Panc1 (cell line): ENCODE measurements around the gene KCNMB3. TPM values are rescaled to one million over a fixed set of nuclear protein-coding genes. Genes with fewer than 3 reads are reported as not detected.

ENCODE experiments used
- ATAC-seq: fragments of 200-7000 bp; cut with Tn5 transposase; 2 replicates; pipeline ENCODE4 v1.9.1; 2020; ENCODE audit warnings: mild to moderate bottlenecking, moderate library complexity
- BruUV-seq: library from RNA; stranded (reverse); fragments of 400-500 nt; replicated peaks from 2 replicates; lab custom pipeline; 2021; lab: Mats Ljungman, UMichigan
- CTCF ChIA-PET: fragments of 300-600 bp; sonication (Branson Sonifier 250); formaldehyde crosslinking; loops from one replicate; lab custom pipeline; 2022; ENCODE audit warnings: antibody characterized with exemption; lab: Charles Lee
- POLR2A ChIA-PET: fragments of 300-600 bp; sonication (Branson Sonifier 250); formaldehyde crosslinking; loops from one replicate; lab custom pipeline; 2022; ENCODE audit warnings: antibody characterized with exemption; lab: Charles Lee
- DNase-seq: peaks from one replicate; pipeline ENCODE4 v3.0.0-alpha.2; 2010; ENCODE audit warnings: low read depth, low spot score
- H3K27ac ChIP-seq: 2 replicates; pipeline ENCODE4 v1.5.1; 2011; ENCODE audit warnings: mild to moderate bottlenecking, low read length, inconsistent platforms
- H3K27me3 ChIP-seq: fragments of 200-500 bp; sonication (Bioruptor generic); 2 replicates; pipeline ENCODE4 v1.6.0; 2014; ENCODE audit warnings: low read length, inconsistent platforms; ENCODE audit not compliant: control insufficient read depth, insufficient read depth
- H3K36me3 ChIP-seq: fragments of 200-500 bp; sonication (Bioruptor generic); 2 replicates; pipeline ENCODE4 v1.5.1; 2014; ENCODE audit warnings: inconsistent platforms, mild to moderate bottlenecking, low read length, moderate library complexity; ENCODE audit not compliant: control insufficient read depth, insufficient read depth
- H3K4me1 ChIP-seq: 2 replicates; pipeline ENCODE4 v1.5.1; 2011; ENCODE audit warnings: inconsistent platforms, mild to moderate bottlenecking, low read length, moderate library complexity; ENCODE audit not compliant: control insufficient read depth, insufficient read depth
- H3K4me3 ChIP-seq, 2 experiments: 2 replicates each; pipeline ENCODE4 v1.5.1; 2011 to 2012; ENCODE audit warnings: low read depth in 2 of 2, low read length in 2 of 2, mild to moderate bottlenecking in 2 of 2, inconsistent platforms in 1 of 2, moderate library complexity in 1 of 2
- H3K9me3 ChIP-seq: fragments of 200-500 bp; sonication (Bioruptor generic); 2 replicates; pipeline ENCODE4 v1.5.1; 2014; ENCODE audit warnings: low read depth, mild to moderate bottlenecking, inconsistent platforms, low read length, moderate library complexity; ENCODE audit not compliant: control insufficient read depth, insufficient read depth
- POLR2AphosphoS5 ChIP-seq: IDR thresholded peaks from 2 replicates; pipeline ENCODE4 v1.6.1; 2012; ENCODE audit warnings: mild to moderate bottlenecking, low read depth, low read length, moderate library complexity
- SIN3A ChIP-seq: IDR thresholded peaks from 2 replicates; pipeline ENCODE4 v1.6.1; 2012; ENCODE audit warnings: low read depth, mild to moderate bottlenecking, low read length, moderate library complexity, borderline replicate concordance; ENCODE audit not compliant: insufficient read depth
- TCF7L2 ChIP-seq: IDR thresholded peaks from 2 replicates; pipeline ENCODE4 v1.6.1; 2011; ENCODE audit warnings: mild to moderate bottlenecking, low read depth, low read length, inconsistent platforms
- in situ Hi-C: cut with HindIII; loops from 2 replicates; pipeline ENCODE4 v1.10.0; 2016; ENCODE audit warnings: low sequenced_read_pairs, low pct_unique_long_range_greater_than_20kb
- intact Hi-C: fragments of 100-400 bp; cut with micrococcal nuclease; formaldehyde crosslinking; loops from one replicate; pipeline ENCODE4 v1.10.0; 2022; ENCODE audit not compliant: unreplicated experiment
- total RNA-seq: library from RNA; stranded (reverse); gene quantifications from one replicate; pipeline ENCODE4 v1.2.1, GENCODE V29; 2021; ENCODE audit not compliant: unreplicated experiment
- TF ChIP-seq, protein P1 (sequence below): fragments of 450-650 bp; IDR thresholded peaks from 2 replicates; pipeline ENCODE4 v1.5.1; 2017; ENCODE audit warnings: mild to moderate bottlenecking
- TF ChIP-seq, protein P2 (sequence below), 2 experiments: IDR thresholded peaks; 2 replicates each; pipeline ENCODE4 v1.6.1; 2011 to 2012; ENCODE audit warnings: low read depth in 2 of 2, control low read depth in 1 of 2, low read length in 1 of 2, mild to moderate bottlenecking in 1 of 2, moderate library complexity in 1 of 2; ENCODE audit not compliant: insufficient read depth in 1 of 2

The KCNMB3 gene
- total RNA-seq, 1 experiment from 2014 or later, result 5.8 TPM

- no TSS peak for BruUV-seq
- in situ Hi-C loops (no loop called here), intact Hi-C loops (no loop called here)
- no peaks in the 10 kb centered on the region for H3K36me3 ChIP-seq
- CTCF ChIA-PET, result no interaction called here
- DNase-seq, result no peak
- no peak for ATAC-seq
- H3K4me3 ChIP-seq, result no peak overlapping the region
- no peaks in the 10 kb centered on the region for H3K4me1 ChIP-seq
- H3K27me3 ChIP-seq, result peaks cover 2% of the 10 kb centered on the region; the same call in 1 of the 2 replicates
- H3K9me3 ChIP-seq, result no peaks in the 10 kb centered on the region
- H3K27ac ChIP-seq, result no peak overlapping the region
- POLR2A ChIA-PET, result no interaction called here
- TF ChIP-seq, protein P1, sequence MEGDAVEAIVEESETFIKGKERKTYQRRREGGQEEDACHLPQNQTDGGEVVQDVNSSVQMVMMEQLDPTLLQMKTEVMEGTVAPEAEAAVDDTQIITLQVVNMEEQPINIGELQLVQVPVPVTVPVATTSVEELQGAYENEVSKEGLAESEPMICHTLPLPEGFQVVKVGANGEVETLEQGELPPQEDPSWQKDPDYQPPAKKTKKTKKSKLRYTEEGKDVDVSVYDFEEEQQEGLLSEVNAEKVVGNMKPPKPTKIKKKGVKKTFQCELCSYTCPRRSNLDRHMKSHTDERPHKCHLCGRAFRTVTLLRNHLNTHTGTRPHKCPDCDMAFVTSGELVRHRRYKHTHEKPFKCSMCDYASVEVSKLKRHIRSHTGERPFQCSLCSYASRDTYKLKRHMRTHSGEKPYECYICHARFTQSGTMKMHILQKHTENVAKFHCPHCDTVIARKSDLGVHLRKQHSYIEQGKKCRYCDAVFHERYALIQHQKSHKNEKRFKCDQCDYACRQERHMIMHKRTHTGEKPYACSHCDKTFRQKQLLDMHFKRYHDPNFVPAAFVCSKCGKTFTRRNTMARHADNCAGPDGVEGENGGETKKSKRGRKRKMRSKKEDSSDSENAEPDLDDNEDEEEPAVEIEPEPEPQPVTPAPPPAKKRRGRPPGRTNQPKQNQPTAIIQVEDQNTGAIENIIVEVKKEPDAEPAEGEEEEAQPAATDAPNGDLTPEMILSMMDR, result no peak
- no peak for TF ChIP-seq POLR2AphosphoS5
- TF ChIP-seq TCF7L2, result no peak
- TF ChIP-seq, protein P2, sequence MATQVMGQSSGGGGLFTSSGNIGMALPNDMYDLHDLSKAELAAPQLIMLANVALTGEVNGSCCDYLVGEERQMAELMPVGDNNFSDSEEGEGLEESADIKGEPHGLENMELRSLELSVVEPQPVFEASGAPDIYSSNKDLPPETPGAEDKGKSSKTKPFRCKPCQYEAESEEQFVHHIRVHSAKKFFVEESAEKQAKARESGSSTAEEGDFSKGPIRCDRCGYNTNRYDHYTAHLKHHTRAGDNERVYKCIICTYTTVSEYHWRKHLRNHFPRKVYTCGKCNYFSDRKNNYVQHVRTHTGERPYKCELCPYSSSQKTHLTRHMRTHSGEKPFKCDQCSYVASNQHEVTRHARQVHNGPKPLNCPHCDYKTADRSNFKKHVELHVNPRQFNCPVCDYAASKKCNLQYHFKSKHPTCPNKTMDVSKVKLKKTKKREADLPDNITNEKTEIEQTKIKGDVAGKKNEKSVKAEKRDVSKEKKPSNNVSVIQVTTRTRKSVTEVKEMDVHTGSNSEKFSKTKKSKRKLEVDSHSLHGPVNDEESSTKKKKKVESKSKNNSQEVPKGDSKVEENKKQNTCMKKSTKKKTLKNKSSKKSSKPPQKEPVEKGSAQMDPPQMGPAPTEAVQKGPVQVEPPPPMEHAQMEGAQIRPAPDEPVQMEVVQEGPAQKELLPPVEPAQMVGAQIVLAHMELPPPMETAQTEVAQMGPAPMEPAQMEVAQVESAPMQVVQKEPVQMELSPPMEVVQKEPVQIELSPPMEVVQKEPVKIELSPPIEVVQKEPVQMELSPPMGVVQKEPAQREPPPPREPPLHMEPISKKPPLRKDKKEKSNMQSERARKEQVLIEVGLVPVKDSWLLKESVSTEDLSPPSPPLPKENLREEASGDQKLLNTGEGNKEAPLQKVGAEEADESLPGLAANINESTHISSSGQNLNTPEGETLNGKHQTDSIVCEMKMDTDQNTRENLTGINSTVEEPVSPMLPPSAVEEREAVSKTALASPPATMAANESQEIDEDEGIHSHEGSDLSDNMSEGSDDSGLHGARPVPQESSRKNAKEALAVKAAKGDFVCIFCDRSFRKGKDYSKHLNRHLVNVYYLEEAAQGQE (IDR thresholded peaks at IDR 0.05; ENCODE audit: insufficient read depth in 1 of 2, low read depth in 2 of 2, low read length in 1 of 2), result no peak
- no peak for TF ChIP-seq SIN3A
Observed at GRCh38 chr3:179299316-179299715, 48.4 kb upstream of the KCNMB3 start.

DNA sequence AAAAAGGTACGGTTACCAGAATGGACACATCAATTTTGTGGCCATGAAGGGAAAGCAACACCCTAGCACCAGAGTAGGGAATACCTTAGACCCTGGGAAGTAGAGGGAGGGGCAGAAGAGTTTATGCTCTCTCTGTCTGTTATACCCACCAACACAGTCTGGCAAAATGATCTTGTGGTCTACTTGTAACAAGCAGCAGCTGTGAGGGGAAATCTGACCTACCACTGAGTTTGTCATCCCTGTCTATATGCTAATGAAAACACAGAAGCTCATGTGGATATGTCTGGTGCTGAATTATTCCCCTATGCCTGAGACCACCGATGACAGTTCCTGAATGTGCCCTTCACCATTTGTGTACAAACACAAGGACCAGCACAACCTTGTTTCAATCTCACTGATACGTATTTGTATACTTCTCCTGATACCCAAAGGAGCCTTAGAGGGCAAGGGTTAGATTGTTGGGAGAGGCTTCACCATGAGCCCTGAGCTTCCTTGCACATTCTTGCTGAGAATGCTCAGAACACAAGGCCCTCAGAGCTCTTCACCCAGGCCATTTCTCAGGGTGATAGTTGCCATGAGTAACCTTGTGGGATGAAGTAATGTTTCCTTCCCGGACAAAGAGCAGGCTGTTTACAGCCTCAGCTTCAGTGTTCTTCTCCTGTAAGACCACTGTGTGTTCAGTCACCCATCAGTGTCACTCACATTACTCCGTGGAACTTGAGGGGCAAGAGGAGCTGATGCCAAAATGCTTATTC lies 47.2 kb upstream of the KCNMB3 start:
- POLR2A ChIA-PET, result no interaction called here
- DNase-seq (no peak), ATAC-seq (no peak)
- Histone ChIP-seq H3K4me1 (no peaks in the 10 kb centered on the region), H3K27ac (no peak overlapping the region), H3K27me3 (peaks cover 2% of the 10 kb centered on the region; the same call in 1 of the 2 replicates), H3K36me3 (no peaks in the 10 kb centered on the region), H3K4me3 (no peak overlapping the region), H3K9me3 (no peaks in the 10 kb centered on the region)
- intact Hi-C loops (no loop called here), in situ Hi-C loops (no loop called here)
- no TSS peak for BruUV-seq
- CTCF ChIA-PET, result interaction anchor here (0.9 kb wide), 1 partner anchor 151 kb away, joined by 3 read pairs; no protein-coding TSS in a partner anchor
- TF ChIP-seq SIN3A, result no peak
- no peak for TF ChIP-seq TCF7L2
- TF ChIP-seq POLR2AphosphoS5, result no peak
- TF ChIP-seq, protein P2 (IDR thresholded peaks at IDR 0.05; ENCODE audit: insufficient read depth in 1 of 2, low read depth in 2 of 2, low read length in 1 of 2), result no peak
- TF ChIP-seq, protein P1, result no peak
